NCI-H345 treated with DMSO at 0.1 percent for 48 hours (cell line): ENCODE data around the gene RFC3.
A peak's percentile ranks its signal among the peaks of the same experiment; 100 is the strongest.
"Not testable (repeated sequence)": the region's sequence is repeated elsewhere in the genome, so short reads cannot be mapped to it uniquely, and the experiment has no call there.

Experiments used
- DNase-seq: peaks from one replicate; lab custom pipeline; 2025; ENCODE audit not compliant: unreplicated experiment; lab: John Stamatoyannopoulos, UW

Gene RFC3

GRCh38 chr13:33817901-33818706, at the start of gene RFC3:
Gene RFC3, plus strand, starts transcription at chr13:33818149. Its CDS starts 30 bp downstream, at chr13:33818179.
- DNase-seq: peak; percentile 84

DNA sequence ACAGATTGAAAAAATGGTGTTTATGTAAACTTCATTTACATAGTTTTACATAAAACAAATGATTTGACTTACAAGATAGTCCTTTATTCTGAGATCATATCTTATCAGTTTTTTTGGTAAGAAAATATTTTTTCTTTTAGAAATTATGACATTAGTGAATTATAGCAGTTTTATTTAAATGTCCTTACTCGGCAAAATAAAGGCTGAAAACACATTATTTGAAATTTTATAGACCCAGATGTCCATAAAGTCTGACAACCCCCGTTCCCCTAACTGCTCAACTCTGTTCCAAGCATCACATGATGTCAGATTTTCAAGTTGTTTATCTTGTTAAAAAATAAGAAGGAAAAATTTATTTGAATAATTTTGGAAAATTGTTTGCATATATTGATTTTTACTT, 46.7 kb upstream of the RFC3 start:
- no peak for DNase-seq

DNA sequence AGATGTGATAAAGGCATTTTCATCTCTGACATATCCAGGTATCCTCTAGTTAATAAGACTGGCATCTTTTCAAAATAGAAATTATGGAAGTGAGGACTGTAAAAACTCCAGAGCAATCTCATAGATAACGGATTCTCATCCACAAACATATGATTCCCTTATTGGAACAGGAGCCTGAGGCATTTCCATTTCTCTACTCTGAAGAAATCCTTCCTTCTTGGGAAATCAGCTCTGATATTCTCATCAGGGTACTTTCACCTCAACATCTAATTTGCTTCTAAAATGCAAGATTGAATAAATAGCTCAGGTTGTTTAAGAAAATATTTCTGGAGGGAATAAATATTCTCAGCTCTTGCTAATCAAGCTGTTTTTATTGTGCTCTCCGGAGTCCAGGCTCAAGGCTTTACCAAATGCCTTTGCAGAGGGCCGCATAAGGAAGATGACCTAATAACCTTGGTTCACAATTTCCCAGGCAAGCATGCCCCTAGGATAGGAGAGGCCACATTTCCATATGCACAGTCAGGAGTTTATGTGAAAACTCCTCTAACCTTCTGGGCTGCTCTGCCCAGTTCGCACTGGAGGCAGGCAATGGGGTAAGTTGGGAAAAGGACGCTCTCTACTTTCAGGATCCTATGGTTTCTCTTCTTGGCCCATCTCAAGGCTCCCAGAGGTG, 44.0 kb upstream of the RFC3 start:
- no peak for DNase-seq

GRCh38 chr13:33775339-33776108, 42.4 kb upstream of the RFC3 start:
- DNase-seq: no peak

DNA sequence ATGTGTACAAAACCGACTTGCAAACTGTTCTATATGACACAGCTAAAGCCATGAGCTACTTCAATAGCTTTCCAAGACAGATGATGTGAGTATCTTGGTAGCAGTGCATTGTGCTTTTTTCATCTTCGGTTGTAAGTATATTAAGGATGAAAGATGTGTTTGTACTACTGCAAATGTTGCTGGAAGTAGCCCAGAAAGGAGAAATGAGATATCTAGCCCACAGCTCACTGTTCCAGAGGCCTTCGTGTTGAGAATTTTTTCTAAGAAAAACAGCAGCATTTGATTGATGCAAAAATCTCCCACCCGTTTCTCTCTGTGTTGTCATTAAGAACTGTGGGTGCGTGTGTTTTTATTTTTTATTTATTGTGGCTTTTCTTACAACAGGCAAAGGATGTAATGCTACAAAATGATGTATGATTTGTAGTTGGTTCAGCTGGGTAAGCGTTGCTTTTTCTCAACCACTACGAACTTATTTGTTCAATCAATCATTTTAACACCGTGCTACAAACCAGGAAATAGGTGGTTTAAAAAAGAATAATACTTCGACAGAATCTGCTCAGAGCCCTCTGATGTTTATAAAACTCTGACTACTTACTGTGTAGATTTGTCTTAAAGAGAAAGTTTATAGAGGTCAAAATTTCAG, 41.6 kb upstream of the RFC3 start:
- no peak for DNase-seq

- no peak for DNase-seq
Observed at GRCh38 chr13:33782631-33783030, 35.3 kb upstream of the RFC3 start.

- DNase-seq: not testable (repeated sequence)
Observed at GRCh38 chr13:33783212-33783611, 34.7 kb upstream of the RFC3 start.

- no peak for DNase-seq
Observed at GRCh38 chr13:33784738-33785137, 33.2 kb upstream of the RFC3 start.

GRCh38 chr13:33785384-33785783, 32.6 kb upstream of the RFC3 start:
- no peak for DNase-seq

DNA sequence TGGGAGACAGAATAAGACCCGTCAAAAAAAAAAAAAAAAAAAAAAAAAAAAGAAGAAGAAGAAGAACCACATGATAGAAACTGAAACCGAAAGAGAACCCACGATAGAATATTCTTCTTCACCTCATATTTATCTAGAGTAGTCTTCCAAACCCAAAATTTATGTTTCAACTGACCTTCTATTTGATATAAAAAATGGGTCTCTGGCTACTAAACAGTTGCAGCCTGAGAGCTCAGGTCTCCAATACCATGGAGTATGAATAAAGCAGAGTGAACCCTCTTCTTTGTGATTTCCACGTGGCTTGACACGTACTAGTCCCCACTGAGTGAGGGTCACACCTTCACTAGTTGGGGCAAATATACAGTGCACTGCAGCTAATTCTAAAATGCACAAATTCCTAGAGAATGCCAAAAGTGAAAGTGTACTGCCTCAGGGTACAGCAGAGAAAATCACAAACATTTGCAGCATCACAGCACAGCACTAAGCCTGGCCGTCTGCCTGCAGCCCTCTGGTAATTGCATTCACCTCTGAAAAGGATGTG, 30.8 kb upstream of the RFC3 start:
- DNase-seq: no peak

GRCh38 chr13:33789066-33789606, 28.8 kb upstream of the RFC3 start:
- no peak for DNase-seq

DNA sequence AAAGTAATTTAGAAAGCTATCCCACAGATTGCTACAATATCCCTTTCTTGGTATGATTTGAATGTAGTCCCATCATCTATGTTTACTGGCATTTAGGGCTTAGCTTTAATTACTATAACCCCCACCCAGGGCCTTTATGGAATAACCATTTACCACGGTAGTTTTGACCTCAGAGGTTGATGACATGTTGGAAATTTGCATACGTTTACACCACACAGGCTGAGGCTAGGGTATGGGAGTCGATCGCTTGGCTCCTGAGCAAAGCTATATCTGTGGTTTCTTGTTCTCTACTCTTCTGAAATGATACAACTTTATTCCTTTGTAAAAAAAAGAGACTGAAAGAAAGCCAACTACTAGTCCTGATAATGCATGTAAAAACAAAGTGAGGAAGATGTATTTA, 28.2 kb upstream of the RFC3 start:
- no peak for DNase-seq

- DNase-seq: no peak
Observed at GRCh38 chr13:33793726-33794125, 24.2 kb upstream of the RFC3 start.

GRCh38 chr13:33794576-33794975, 23.4 kb upstream of the RFC3 start:
- DNase-seq: no peak

GRCh38 chr13:33796095-33796494, 21.9 kb upstream of the RFC3 start:
- DNase-seq: no peak

- DNase-seq: no peak
Observed at GRCh38 chr13:33797622-33798021, 20.3 kb upstream of the RFC3 start.

DNA sequence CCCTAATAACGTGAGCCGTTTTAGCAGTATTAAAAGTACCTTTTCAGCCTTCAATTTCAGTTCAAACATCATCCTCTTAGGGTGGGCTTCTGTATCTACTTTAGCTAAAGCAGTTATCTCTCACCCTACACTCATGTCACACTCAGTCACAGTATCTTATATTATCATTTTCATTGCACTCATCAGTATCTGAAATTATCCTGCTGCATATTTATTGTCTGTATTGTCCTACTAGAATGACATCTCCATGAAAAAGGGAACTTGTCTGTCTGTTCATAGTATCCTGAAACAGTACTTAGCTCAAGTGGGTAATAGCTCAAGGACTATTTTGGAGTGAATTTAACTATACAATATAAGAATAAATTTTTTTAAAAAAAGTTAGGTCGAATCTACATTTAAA, 19.9 kb upstream of the RFC3 start:
- no peak for DNase-seq

DNA sequence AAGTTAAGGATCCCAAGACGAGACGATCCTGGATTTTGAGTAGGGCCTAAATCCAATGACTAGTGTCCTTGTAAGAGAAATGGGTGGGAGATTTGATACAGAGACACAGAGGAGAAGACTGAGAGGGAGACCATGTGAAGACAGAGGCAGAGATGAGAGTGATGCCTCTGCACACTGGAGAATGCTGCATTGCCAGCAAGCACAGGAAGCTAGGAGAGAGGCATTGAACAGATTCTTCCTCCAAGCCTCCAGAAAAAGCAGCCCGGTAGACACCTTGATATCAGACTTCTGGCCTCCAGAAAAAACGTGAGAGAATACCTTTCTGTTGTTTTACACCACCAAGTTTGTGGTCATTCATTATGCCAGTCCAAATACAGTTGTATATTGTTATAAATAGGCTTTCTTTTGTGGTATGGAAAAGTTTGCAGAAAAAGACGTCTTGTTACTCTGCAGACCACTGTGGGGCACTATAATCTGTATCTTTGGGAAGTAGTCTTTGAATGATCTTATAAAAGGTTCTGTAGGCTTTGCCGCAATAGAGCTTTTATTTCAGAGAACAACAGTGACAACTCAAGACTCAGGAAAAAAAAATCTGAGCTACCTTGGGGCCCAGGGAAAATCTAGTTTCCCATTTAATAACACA, 17.9 kb upstream of the RFC3 start:
- no peak for DNase-seq

DNA sequence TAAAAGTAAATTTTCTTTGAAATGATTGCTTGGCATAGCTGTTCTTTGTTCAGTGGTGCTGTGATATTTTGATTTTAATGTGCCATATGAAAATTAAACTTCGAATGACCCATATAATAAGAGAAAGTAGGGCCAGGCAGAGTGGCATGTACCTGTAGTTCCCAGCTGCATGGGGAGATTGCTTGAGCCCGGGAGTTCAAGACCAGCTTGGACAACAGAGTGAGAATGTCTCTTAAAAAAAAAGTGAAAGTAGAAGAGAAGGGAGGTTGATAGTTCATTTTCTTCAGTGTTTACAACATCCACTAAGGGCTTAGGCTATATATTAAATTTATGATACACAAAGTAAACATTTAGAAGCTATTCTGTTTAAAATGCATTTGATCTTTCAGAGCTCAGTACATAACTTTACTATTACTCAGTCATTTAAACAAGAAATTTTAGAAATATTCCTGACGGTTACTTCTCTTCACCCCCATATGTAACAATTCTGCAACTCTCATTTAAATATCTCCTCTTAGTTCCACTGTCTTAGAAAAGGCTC, 17.2 kb upstream of the RFC3 start:
- DNase-seq: no peak
